Measurements from ENCODE around the gene ATXN7L1.
A peak's percentile ranks its signal among the peaks of the same experiment; 100 is the strongest.

Gene ATXN7L1

GRCh38 chr7:105811189-105811847 is 65.1 kb downstream of the ATXN7L1 start:
- Histone ChIP-seq H3K4me3 (ENCODE audit: low read length in 2 of 2) (no peak overlapping the region), H3K27ac (ENCODE audit: low read length) (peak overlapping the region; percentile 74), H3K36me3 (ENCODE audit: control insufficient read depth in 2 of 2, insufficient read depth in 2 of 2, low read length in 2 of 2) (no peaks in the 10 kb centered on the region), H3K27me3 (ENCODE audit: control insufficient read depth in 1 of 2, insufficient read depth in 2 of 2, low read length in 2 of 2) (no peaks in the 10 kb centered on the region), H3K9me3 (ENCODE audit: control insufficient read depth in 2 of 2, low read length in 2 of 2) (no peaks in the 10 kb centered on the region), H3K9ac (ENCODE audit: low read length in 2 of 2) (no peak overlapping the region), H3K4me1 (ENCODE audit: control insufficient read depth, insufficient read depth, low read length) (peaks cover 24% of the 10 kb centered on the region)

GRCh38 chr7:105810556-105810955 is 65.8 kb downstream of the ATXN7L1 start:
- Histone ChIP-seq H3K9me3 (ENCODE audit: control insufficient read depth in 2 of 2, low read length in 2 of 2) (no peaks in the 10 kb centered on the region), H3K4me1 (ENCODE audit: control insufficient read depth, insufficient read depth, low read length) (peaks cover 29% of the 10 kb centered on the region), H3K27ac (ENCODE audit: low read length) (peak overlapping the region; percentile 74), H3K9ac (ENCODE audit: low read length in 2 of 2) (no peak overlapping the region), H3K4me3 (ENCODE audit: low read length in 2 of 2) (no peak overlapping the region), H3K36me3 (ENCODE audit: control insufficient read depth in 2 of 2, insufficient read depth in 2 of 2, low read length in 2 of 2) (no peaks in the 10 kb centered on the region), H3K27me3 (ENCODE audit: control insufficient read depth in 1 of 2, insufficient read depth in 2 of 2, low read length in 2 of 2) (no peaks in the 10 kb centered on the region)

- no peaks in the 10 kb centered on the region for H3K9me3 ChIP-seq (ENCODE audit: control insufficient read depth in 2 of 2, low read length in 2 of 2)
- H3K4me3 ChIP-seq (ENCODE audit: low read length in 2 of 2): no peak overlapping the region
- H3K9ac ChIP-seq (ENCODE audit: low read length in 2 of 2): no peak overlapping the region
- no peak overlapping the region for H3K27ac ChIP-seq (ENCODE audit: low read length)
- no peaks in the 10 kb centered on the region for H3K36me3 ChIP-seq (ENCODE audit: control insufficient read depth in 2 of 2, insufficient read depth in 2 of 2, low read length in 2 of 2)
- peaks cover 40% of the 10 kb centered on the region for H3K4me1 ChIP-seq (ENCODE audit: control insufficient read depth, insufficient read depth, low read length)
- no peaks in the 10 kb centered on the region for H3K27me3 ChIP-seq (ENCODE audit: control insufficient read depth in 1 of 2, insufficient read depth in 2 of 2, low read length in 2 of 2)
Observed at GRCh38 chr7:105808703-105809590, 67.5 kb downstream of the ATXN7L1 start.

- no peaks in the 10 kb centered on the region for H3K36me3 ChIP-seq (ENCODE audit: control insufficient read depth in 2 of 2, insufficient read depth in 2 of 2, low read length in 2 of 2)
Observed at GRCh38 chr7:105808209-105808608, 68.2 kb downstream of the ATXN7L1 start.

GRCh38 chr7:105807448-105807762 is 69.0 kb downstream of the ATXN7L1 start:
- Histone ChIP-seq H3K27me3 (ENCODE audit: control insufficient read depth in 1 of 2, insufficient read depth in 2 of 2, low read length in 2 of 2) (no peaks in the 10 kb centered on the region), H3K4me1 (ENCODE audit: control insufficient read depth, insufficient read depth, low read length) (peaks cover 53% of the 10 kb centered on the region), H3K36me3 (ENCODE audit: control insufficient read depth in 2 of 2, insufficient read depth in 2 of 2, low read length in 2 of 2) (no peaks in the 10 kb centered on the region), H3K9me3 (ENCODE audit: control insufficient read depth in 2 of 2, low read length in 2 of 2) (no peaks in the 10 kb centered on the region), H3K4me3 (ENCODE audit: low read length in 2 of 2) (no peak overlapping the region), H3K27ac (ENCODE audit: low read length) (no peak overlapping the region), H3K9ac (ENCODE audit: low read length in 2 of 2) (no peak overlapping the region)

More at GRCh38 chr7:105808209-105808608, 68.2 kb downstream of the ATXN7L1 start:
- H3K4me1 ChIP-seq (ENCODE audit: control insufficient read depth, insufficient read depth, low read length): peaks cover 45% of the 10 kb centered on the region
- H3K9ac ChIP-seq (ENCODE audit: low read length in 2 of 2): no peak overlapping the region
- H3K4me3 ChIP-seq (ENCODE audit: low read length in 2 of 2): no peak overlapping the region
- H3K27ac ChIP-seq (ENCODE audit: low read length): no peak overlapping the region
- no peaks in the 10 kb centered on the region for H3K27me3 ChIP-seq (ENCODE audit: control insufficient read depth in 1 of 2, insufficient read depth in 2 of 2, low read length in 2 of 2)
- H3K9me3 ChIP-seq (ENCODE audit: control insufficient read depth in 2 of 2, low read length in 2 of 2): no peaks in the 10 kb centered on the region

- Histone ChIP-seq H3K36me3 (ENCODE audit: control insufficient read depth in 2 of 2, insufficient read depth in 2 of 2, low read length in 2 of 2) (no peaks in the 10 kb centered on the region), H3K4me1 (ENCODE audit: control insufficient read depth, insufficient read depth, low read length) (peaks cover 55% of the 10 kb centered on the region), H3K4me3 (ENCODE audit: low read length in 2 of 2) (no peak overlapping the region), H3K27me3 (ENCODE audit: control insufficient read depth in 1 of 2, insufficient read depth in 2 of 2, low read length in 2 of 2) (no peaks in the 10 kb centered on the region), H3K9me3 (ENCODE audit: control insufficient read depth in 2 of 2, low read length in 2 of 2) (no peaks in the 10 kb centered on the region), H3K9ac (ENCODE audit: low read length in 2 of 2) (no peak overlapping the region), H3K27ac (ENCODE audit: low read length) (no peak overlapping the region)
Observed at GRCh38 chr7:105806592-105807447, 69.6 kb downstream of the ATXN7L1 start.

GRCh38 chr7:105805447-105806019 is 70.9 kb downstream of the ATXN7L1 start:
- H3K27me3 ChIP-seq (ENCODE audit: control insufficient read depth in 1 of 2, insufficient read depth in 2 of 2, low read length in 2 of 2): no peaks in the 10 kb centered on the region
- H3K9me3 ChIP-seq (ENCODE audit: control insufficient read depth in 2 of 2, low read length in 2 of 2): no peaks in the 10 kb centered on the region
- no peak overlapping the region for H3K9ac ChIP-seq (ENCODE audit: low read length in 2 of 2)
- H3K36me3 ChIP-seq (ENCODE audit: control insufficient read depth in 2 of 2, insufficient read depth in 2 of 2, low read length in 2 of 2): no peaks in the 10 kb centered on the region
- peaks cover 48% of the 10 kb centered on the region for H3K4me1 ChIP-seq (ENCODE audit: control insufficient read depth, insufficient read depth, low read length)
- H3K27ac ChIP-seq (ENCODE audit: low read length): peak overlapping the region; percentile 37
- H3K4me3 ChIP-seq (ENCODE audit: low read length in 2 of 2): no peak overlapping the region

- peak overlapping the region; percentile 31 for H3K27ac ChIP-seq (ENCODE audit: low read length)
- peaks cover 65% of the 10 kb centered on the region for H3K4me1 ChIP-seq (ENCODE audit: control insufficient read depth, insufficient read depth, low read length)
- no peaks in the 10 kb centered on the region for H3K36me3 ChIP-seq (ENCODE audit: control insufficient read depth in 2 of 2, insufficient read depth in 2 of 2, low read length in 2 of 2)
- no peaks in the 10 kb centered on the region for H3K27me3 ChIP-seq (ENCODE audit: control insufficient read depth in 1 of 2, insufficient read depth in 2 of 2, low read length in 2 of 2)
- H3K4me3 ChIP-seq (ENCODE audit: low read length in 2 of 2): no peak overlapping the region
- H3K9ac ChIP-seq (ENCODE audit: low read length in 2 of 2): no peak overlapping the region
- H3K9me3 ChIP-seq (ENCODE audit: control insufficient read depth in 2 of 2, low read length in 2 of 2): no peaks in the 10 kb centered on the region
Observed at GRCh38 chr7:105803429-105803736, 73.0 kb downstream of the ATXN7L1 start.

- Histone ChIP-seq H3K27me3 (ENCODE audit: control insufficient read depth in 1 of 2, insufficient read depth in 2 of 2, low read length in 2 of 2) (no peaks in the 10 kb centered on the region), H3K4me1 (ENCODE audit: control insufficient read depth, insufficient read depth, low read length) (peaks cover 69% of the 10 kb centered on the region), H3K9me3 (ENCODE audit: control insufficient read depth in 2 of 2, low read length in 2 of 2) (no peaks in the 10 kb centered on the region), H3K4me3 (ENCODE audit: low read length in 2 of 2) (no peak overlapping the region), H3K27ac (ENCODE audit: low read length) (peak overlapping the region; percentile 31), H3K9ac (ENCODE audit: low read length in 2 of 2) (no peak overlapping the region), H3K36me3 (ENCODE audit: control insufficient read depth in 2 of 2, insufficient read depth in 2 of 2, low read length in 2 of 2) (no peaks in the 10 kb centered on the region)
Observed at GRCh38 chr7:105802604-105803428, 73.6 kb downstream of the ATXN7L1 start.

All from stomach smooth muscle (tissue), 2 donors.